LNCAP (cell line): Measurements from ENCODE around the gene SEMA3G.

Experiments used
- CTCF ChIP-seq: fragments of 450-650 bp; IDR thresholded peaks from 2 replicates; pipeline ENCODE4 v1.5.1; 2017; ENCODE audit warnings: mild to moderate bottlenecking

Gene SEMA3G

GRCh38 chr3:52477076-52477795 is 32.3 kb upstream of the SEMA3G start:
- no peak for TF ChIP-seq CTCF

GRCh38 chr3:52473026-52473425 is 28.1 kb upstream of the SEMA3G start:
- TF ChIP-seq CTCF, result no peak

GRCh38 chr3:52472239-52473000 is 27.5 kb upstream of the SEMA3G start:
- peak; percentile 5 for TF ChIP-seq CTCF

- peak; percentile 92 for TF ChIP-seq CTCF
Observed at GRCh38 chr3:52471371-52472238, 26.7 kb upstream of the SEMA3G start.

GRCh38 chr3:52470920-52471319 is 26.0 kb upstream of the SEMA3G start:
- no peak for TF ChIP-seq CTCF

GRCh38 chr3:52469001-52469400 is 24.1 kb upstream of the SEMA3G start:
- TF ChIP-seq CTCF, result no peak

GRCh38 chr3:52468336-52468735 is 23.4 kb upstream of the SEMA3G start:
- TF ChIP-seq CTCF, result no peak
